ENCODE data around the gene ADGRV1.

DNA sequence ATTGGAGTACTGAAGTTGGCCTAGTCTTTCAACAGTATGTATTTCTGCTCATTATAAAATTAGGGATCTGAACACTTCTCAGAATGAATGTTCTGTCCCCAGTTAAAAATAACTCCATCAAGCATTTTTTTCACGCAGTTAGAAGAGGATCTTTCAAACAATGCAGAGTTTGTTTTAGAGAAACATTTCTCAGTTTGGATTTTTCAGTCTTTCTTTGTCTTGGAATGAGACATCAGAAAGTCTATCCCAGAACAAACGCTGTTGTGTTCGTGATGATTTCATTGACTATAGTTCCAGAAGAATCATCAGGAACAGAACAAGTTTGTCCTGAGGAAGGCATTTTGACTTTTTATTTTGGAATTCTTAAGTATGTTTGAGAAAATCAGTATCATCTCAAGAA, 605.8 kb downstream of the ADGRV1 start:
- TF ChIP-seq POLR2A (IDR thresholded peaks at IDR 0.05; ENCODE audit: low read depth, low read length): no peak
- TF ChIP-seq TAF1 (IDR thresholded peaks at IDR 0.05; ENCODE audit: borderline replicate concordance, low read depth, low read length): no peak
